OCI-LY7 (cell line): Measurements from ENCODE around the gene CCDC92B.

Experiments
- CTCF ChIP-seq: fragments of 200-600 bp; sonication (generic); conservative IDR thresholded peaks from 2 replicates; pipeline ENCODE4 v1.5.1; 2014; ENCODE audit warnings: mild to moderate bottlenecking, antibody characterized with exemption, low read length, moderate library complexity, mixed read lengths
- EZH2phosphoT487 ChIP-seq: fragments of 200-600 bp; sonication (generic); IDR thresholded peaks from 2 replicates; pipeline ENCODE4 v1.6.1; 2018; ENCODE audit warnings: low read depth, borderline replicate concordance, mild to moderate bottlenecking, mixed run types, antibody characterized with exemption, low read length, moderate library complexity, mixed read lengths

- no peak for TF ChIP-seq CTCF
- no peak for TF ChIP-seq EZH2phosphoT487
Observed at GRCh38 chr17:2687074-2687418, 62.4 kb downstream of the CCDC92B start.
